Neural progenitor cell (in vitro differentiated cells): Measurements from ENCODE around the gene CPN1.

Experiments used
- CTCF ChIP-seq: fragments of 200-600 bp; sonication (generic); IDR thresholded peaks from 2 replicates; pipeline ENCODE4 v1.5.1; 2017; ENCODE audit warnings: antibody characterized with exemption, mild to moderate bottlenecking
- EZH2 ChIP-seq: fragments of 200-600 bp; sonication (generic); IDR thresholded peaks from 2 replicates; pipeline ENCODE4 v1.6.1; 2017; ENCODE audit warnings: antibody characterized with exemption, mild to moderate bottlenecking, moderate library complexity
- EZH2phosphoT487 ChIP-seq: fragments of 200-600 bp; sonication (generic); IDR thresholded peaks from 2 replicates; pipeline ENCODE4 v1.6.1; 2017; ENCODE audit warnings: antibody characterized with exemption

DNA sequence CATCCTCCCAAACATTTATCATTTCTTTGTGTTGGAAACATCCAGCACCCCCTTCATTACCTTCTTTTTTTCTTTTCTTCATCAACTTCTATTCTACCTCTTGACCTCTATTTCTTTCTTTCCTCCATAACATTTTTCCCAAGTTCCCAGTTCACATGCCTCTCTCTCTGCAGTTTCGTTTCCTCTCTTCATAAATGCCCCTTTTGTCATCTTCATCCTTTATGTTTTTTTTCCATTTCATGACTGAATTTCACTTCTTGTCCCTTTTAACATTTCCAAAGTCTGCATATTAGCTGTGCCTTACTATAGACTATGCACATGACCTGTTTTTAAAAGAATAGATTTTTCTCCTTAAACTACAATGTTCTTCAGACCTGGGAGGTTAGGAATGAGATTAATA lies 23.7 kb downstream of the CPN1 start:
- TF ChIP-seq EZH2phosphoT487 (no peak), CTCF (no peak), EZH2 (no peak)
